GM12872 (cell line): ENCODE results near the gene PMIS2.

ENCODE experiments used
- CTCF ChIP-seq: IDR thresholded peaks from 3 replicates; pipeline ENCODE4 v1.5.1; 2011; ENCODE audit warnings: low read depth, mild to moderate bottlenecking, low read length, moderate library complexity; ENCODE audit not compliant: insufficient read depth

Gene PMIS2

GRCh38 chr19:35545001-35545854, 40.7 kb upstream of the PMIS2 start, which contains the start of gene TMEM147:
Gene TMEM147 (plus strand): TSS chr19:35545626. CDS start chr19:35545740, 114 bp downstream.
- TF ChIP-seq CTCF = no peak

GRCh38 chr19:35545855-35546381, 40.1 kb upstream of the PMIS2 start:
- TF ChIP-seq CTCF = no peak

- TF ChIP-seq CTCF = no peak
These were observed 39.4 kb upstream of the PMIS2 start for GRCh38 chr19:35546532-35546931.

- peak; percentile 78 for TF ChIP-seq CTCF
These were observed 36.7 kb upstream of the PMIS2 start for GRCh38 chr19:35549174-35549788.

- no peak for TF ChIP-seq CTCF
These were observed 36.0 kb upstream of the PMIS2 start for GRCh38 chr19:35549879-35550523.

GRCh38 chr19:35551091-35551810, 34.7 kb upstream of the PMIS2 start:
- no peak for TF ChIP-seq CTCF
